ENCODE measurements around the gene UQCRC1.

Gene UQCRC1

GRCh38 chr3:48568476-48568875 lies 41.0 kb downstream of the UQCRC1 start:
- DNase-seq: no peak

DNA sequence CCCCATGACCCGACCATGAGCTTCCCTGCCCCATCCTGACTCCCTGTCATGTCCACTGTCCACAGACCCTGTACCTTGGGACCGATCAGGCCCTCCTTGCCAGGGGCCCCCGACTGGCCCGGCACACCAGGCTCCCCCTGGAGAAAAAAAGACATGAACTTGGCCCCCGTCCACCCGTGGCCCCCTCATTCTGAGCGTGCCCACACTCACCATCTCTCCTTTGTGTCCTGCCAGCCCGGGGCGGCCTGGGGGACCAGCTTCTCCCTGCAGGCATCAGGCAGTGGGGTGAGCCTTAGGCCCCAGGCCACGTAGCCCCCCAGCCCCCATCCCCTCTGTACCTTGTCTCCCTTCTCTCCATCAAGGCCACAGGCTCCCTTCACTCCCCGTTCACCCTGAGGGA lies 41.9 kb downstream of the UQCRC1 start:
- no peak for DNase-seq

GRCh38 chr3:48567090-48567489 lies 42.4 kb downstream of the UQCRC1 start:
- DNase-seq: no peak

- DNase-seq: no peak
Measured at GRCh38 chr3:48566401-48566760, 43.1 kb downstream of the UQCRC1 start.

GRCh38 chr3:48565591-48566400 lies 43.6 kb downstream of the UQCRC1 start:
- no peak for DNase-seq

- no peak for DNase-seq
Measured at GRCh38 chr3:48565186-48565585, 44.3 kb downstream of the UQCRC1 start.

DNA sequence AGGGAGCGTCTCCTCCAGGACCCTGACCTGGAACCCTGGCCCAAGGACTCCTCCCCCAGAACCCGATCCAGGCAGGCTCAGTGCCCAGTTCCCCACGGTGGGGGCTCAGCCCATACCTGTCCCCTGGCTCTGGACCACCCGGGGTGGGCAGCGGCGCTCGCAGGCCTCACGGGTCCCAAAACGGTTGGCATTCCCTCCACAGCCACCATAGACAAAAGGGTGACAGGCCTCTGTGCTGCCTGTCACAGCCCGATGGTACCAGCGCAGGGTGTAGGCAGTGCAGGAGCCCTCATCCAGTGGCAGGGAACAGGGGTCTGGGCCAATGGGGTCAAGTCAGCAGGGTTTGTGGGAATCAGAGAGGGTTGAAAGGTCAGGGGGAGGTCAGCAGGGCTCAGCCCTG lies 44.8 kb downstream of the UQCRC1 start:
- DNase-seq: no peak

DNA sequence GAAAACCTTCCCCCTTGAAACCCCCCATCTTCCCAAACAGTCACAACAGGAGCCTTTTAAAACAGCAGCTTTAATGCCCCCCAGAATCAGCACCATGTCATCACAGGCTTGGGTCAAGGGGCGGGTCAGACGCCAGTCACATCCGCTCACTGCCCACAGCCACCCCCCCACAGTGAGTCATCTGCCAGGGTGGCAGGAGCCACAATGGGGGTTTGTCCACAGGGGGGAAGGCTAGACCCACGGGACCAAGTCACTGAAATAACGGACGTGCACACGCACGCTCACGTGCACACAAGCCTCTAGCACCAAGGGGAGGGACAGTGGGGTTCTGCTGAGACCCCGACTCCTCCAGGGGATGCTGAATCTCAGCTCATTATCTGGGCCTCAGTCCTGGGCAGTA lies 45.4 kb downstream of the UQCRC1 start:
- DNase-seq: no peak

- DNase-seq: no peak
Measured at GRCh38 chr3:48563382-48563918, 46.0 kb downstream of the UQCRC1 start, which contains the start of gene UCN2. Gene UCN2 (minus strand): TSS chr3:48563781. CDS start chr3:48563124, 657 bp downstream.

DNA sequence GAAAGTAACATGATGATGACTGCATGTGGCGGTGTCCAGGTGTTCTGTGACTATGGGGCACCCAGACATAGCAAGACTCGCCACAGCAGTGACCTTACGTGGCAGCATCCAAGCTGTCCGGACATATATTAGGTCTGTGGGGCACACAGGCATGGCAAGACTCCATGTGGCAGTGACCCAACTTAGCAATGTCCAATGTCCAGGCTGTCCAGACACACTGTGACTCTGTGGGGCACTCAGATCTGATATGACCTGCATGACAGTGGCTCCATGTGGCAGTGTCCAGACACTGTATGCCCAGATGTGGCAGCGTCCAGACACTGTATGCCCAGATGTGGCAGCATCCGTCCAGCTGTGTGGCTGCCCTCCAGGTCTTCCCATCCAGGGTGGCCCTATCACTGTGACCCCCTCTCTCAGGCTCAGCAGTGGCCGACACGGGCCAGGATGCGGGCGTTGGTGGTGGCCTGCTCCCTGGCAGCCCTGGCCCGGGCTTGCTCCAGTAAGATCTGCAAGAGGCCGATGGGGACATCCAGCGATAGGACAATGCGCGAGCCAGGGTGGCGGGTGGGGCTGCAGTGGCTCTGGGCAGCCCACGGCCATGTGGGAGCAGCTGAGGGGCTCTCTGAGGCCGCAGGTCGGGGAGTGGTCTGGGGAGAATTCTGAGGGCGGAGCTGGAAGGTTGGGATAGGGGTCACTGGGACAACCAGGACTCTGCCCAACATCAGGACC lies 46.9 kb downstream of the UQCRC1 start:
- DNase-seq: no peak

GRCh38 chr3:48561045-48561736 lies 48.3 kb downstream of the UQCRC1 start:
- no peak for DNase-seq

- no peak for DNase-seq
Measured at GRCh38 chr3:48560648-48561018, 48.8 kb downstream of the UQCRC1 start.

GRCh38 chr3:48558493-48559134 lies 50.8 kb downstream of the UQCRC1 start:
- no peak for DNase-seq

DNA sequence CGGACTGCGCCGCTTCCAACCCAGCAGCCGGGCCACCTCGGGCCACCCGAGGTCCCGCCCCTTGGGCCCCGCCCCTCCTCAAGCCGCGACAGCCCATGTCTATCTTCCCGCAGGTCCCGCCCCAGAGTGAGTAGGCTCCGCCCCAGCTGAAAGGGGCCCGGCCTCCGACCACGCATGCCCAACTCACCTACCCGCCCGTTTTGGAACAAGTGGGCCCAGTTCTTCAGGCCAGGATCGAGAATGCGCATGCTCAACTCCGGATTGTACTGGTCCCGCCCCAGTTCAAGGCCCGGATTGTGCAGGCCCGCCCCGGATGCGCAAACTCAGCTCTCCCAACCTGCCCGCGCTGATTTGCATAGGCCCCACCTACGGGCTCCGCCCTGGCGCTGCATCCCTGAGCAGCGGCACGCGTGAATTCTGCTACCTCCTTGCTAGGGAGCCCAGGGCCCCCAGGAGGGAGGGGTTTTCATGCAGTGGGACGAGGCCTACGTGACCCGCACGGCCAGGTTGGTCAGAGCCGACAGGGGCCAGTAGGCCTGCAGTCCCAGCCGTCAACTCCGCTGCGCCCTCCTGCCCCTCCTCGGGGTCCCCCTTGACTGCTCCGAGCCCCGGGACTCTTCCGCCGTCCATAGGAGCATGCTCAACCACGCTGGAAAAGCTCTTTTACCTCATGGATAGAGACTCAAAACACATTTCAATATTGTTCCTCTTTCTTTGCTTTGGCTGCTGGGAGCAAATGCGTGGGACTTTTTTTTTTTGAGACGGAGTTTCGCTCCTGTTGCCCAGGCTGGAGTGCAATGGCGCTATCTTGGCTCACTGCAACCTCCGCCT lies 52.4 kb downstream of the UQCRC1 start, which contains the start of gene PFKFB4:
PFKFB4 (minus strand) TSS at position 8 of the 831 bp plus-strand sequence. CDS start 26 bp downstream, outside the sequence.
- peak; percentile 92 for DNase-seq

DNA sequence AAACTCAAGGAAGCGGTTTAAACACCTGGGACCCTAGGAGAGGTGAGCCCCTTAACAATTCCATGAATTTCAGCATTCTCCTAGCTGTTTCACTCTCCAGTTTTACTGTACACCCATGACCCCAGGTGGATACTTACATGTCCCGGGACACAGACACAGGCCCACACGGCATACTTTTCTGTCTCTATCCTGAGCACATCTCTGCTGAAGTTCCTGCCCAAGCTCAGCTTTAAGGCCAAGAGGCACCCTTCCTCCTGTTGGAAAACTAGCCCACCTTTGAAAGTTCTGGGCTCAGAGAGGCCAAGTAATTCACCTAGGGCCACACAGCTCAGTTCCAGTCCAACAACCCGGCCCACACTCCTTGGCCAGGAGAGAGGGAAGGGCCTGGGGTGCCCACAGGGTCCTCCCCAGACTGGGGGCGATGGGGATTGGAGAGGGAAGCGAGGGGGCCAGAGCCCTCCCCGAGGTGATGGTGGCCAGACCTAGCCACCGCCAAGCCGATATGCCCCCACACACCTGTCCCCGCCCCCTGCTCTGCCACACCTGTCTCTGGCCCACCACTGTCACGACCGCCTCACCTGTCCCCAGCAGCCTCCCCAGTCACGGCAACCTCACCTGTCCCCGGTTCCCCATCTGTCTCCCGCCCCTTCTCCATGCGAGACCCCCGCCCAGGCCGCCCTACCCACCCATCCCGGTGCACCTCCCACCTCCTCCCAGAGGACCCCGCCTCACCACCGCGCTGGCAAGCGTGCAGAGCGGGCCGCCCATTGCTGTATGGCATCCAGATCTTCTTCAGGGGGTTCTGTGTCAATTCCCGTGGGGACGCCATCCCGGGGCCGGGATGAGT lies 53.3 kb downstream of the UQCRC1 start:
- no peak for DNase-seq

DNA sequence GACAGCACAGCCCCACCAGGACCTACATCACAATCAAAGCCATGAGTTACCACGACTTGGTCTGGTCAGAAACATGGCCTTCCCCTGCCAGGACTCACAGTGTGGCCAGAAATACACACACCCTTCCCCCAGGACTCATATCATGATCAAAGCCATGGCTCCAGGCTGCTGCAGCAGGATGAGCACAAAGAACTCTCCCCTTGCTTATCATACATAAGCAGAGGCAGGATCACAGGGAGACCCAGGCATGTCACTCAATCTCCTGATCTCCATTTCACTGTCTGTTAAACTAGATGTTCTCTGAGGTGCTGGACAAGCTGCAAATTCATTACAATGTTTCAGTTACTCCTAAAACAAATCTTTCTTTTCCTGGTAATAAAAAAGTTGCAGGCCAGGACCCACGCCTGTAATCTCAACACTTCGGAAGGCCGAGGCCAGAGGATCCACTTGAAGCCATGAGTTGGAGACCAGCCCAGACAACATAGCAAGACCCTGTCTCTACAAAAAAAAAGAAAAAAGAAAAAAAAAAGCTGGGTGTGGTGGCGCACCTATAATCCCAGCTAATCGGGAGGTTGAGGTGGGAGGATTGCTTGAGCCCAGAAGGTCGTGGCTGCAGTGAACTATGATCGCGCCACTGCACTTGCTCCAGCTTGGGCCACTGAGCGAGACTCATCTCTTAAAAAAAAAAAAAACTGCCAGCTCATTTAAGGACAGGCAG lies 54.1 kb downstream of the UQCRC1 start:
- DNase-seq: no peak

DNA sequence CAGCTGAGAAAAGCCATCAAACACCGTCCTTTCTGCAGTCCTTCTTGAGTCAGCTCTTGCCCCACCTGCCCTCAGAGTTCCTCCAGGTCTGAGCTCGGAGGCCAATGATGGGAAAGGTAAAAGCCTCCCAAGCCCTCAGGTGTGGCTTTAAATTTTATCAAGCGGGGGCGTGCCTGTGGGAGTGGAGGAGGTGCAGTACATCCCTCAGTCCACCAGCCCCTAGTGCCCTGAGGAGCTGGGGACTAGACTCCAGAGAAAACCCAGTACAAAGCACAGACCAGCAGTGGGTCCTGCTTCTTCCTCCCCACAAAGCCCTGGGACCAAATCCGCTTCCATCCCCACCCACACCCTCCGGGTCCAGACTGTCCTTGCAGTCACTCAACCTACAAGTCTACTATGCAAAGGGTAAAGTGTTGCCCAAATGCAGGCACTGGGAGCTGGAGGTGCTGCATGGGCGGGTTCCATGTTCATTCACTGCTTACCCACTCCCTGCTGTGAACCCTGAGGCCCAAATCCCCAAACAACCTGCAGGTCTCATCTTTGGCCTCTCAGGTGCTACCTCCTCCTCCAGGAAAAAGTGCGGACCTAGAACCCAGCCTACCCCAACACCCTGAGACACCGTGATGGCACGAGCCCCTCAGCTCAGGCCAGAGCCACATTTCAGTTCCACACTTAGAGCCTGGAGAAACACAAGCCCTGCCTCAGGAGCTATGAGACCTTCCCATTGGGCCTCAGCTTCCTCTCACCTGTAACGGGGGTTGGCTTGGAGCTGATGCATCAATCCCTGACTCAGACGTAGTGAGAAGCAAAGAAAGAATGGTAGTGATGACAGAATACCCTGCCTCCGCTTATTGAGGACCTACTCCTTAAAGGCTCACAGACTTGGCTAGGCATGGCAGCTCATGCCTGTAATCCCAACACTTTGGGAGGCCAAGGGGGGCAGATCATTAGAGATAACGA lies 55.3 kb downstream of the UQCRC1 start:
- DNase-seq: no peak

DNA sequence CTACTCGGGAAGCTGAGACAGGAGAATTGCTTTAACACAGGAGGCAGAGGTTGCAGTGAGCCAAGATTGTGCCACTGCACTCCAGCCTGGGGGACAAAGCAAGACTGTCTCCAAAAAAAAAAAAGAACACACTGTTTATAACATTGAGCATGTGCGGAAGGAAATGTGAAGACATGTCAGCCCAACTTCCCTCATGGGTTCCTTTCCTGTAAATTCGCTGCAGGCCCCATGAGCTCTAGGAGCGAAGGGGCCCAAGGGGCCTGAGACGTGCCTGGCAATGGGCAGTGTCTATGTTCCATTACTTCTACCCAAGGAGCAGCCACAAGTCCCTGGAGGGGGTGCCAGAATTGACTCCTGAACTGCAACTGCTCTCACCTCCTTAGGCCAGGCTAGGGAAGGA lies 56.1 kb downstream of the UQCRC1 start:
- no peak for DNase-seq

All from NCI-H1105 (cell line).